K562 (cell line): ENCODE results near the gene HRH3. TPM values are rescaled to one million over a fixed set of nuclear protein-coding genes. Genes with fewer than 3 reads are reported as not detected.

Experiments used
- ATAC-seq: fragments of 200-7000 bp; cut with Tn5 transposase; 3 replicates; pipeline ENCODE4 v1.9.1; 2020; ENCODE audit warnings: moderate library complexity
- BruUV-seq: library from RNA; stranded (reverse); fragments of 400-500 nt; replicated peaks from 2 replicates; lab custom pipeline; 2021; lab: Mats Ljungman, UMichigan
- CTCF ChIA-PET: fragments of 300-600 bp; formaldehyde crosslinking; extraction: SDS; loops from one replicate; lab custom pipeline; 2021; ENCODE audit warnings: low intra/inter-chr PET ratio; lab: Yijun Ruan, JAX
- POLR2A ChIA-PET: fragments of 300-600, 350-650 bp; sonication (Branson Sonifier 250); formaldehyde crosslinking; extraction: SDS; loops from one replicate; lab custom pipeline; 2021; ENCODE audit warnings: antibody characterized with exemption, inconsistent platforms; lab: Yijun Ruan, JAX
- DNase-seq, 4 experiments: peaks; one replicate each; pipeline versions ENCODE4 v3.0.0 to v3.0.0-alpha.2; 2011 to 2018; ENCODE audit warnings: low spot score in 3 of 4, mixed read lengths in 3 of 4; ENCODE audit errors: extremely low read depth in 1 of 4
- FAIRE-seq: peaks from 2 replicates; lab custom pipeline; 2011; peaks lifted over from hg19 to GRCh38; lab: Jason Lieb, UNC
- H2AFZ ChIP-seq: 2 replicates; pipeline ENCODE4 v1.6.0; 2011; ENCODE audit warnings: low read depth, low read length, control low read depth, inconsistent platforms
- H3K27ac ChIP-seq: fragments of 200-600 bp; 3 replicates; pipeline ENCODE4 v1.8.0; 2011; ENCODE audit warnings: low read depth, mild to moderate bottlenecking, control low read depth, inconsistent platforms, low read length, moderate library complexity, mixed read lengths; ENCODE audit errors: extremely low read depth
- H3K27me3 ChIP-seq, 2 experiments: fragments of 300-600 bp in 1 of 2; 2 replicates in 1 of 2; 3 replicates in 1 of 2; pipeline versions ENCODE4 v1.6.0 to v1.8.0; 2011; ENCODE audit warnings: inconsistent platforms in 2 of 2, low read length in 2 of 2, mild to moderate bottlenecking in 1 of 2, mixed read lengths in 1 of 2, moderate library complexity in 1 of 2; ENCODE audit not compliant: control insufficient read depth in 2 of 2, insufficient read depth in 2 of 2
- H3K36me3 ChIP-seq: fragments of 300-600 bp; 3 replicates; pipeline ENCODE4 v1.8.0; 2011; ENCODE audit warnings: mild to moderate bottlenecking, low read length, inconsistent platforms; ENCODE audit not compliant: control insufficient read depth, insufficient read depth
- H3K4me1 ChIP-seq, 2 experiments: fragments of 200-600 bp in 1 of 2; replicated peaks in 1 of 2; 2 replicates in 1 of 2; 3 replicates in 1 of 2; pipeline versions ENCODE4 v1.5.1 to v1.8.0; 2011; ENCODE audit warnings: inconsistent platforms in 2 of 2, low read length in 2 of 2, mild to moderate bottlenecking in 1 of 2, mixed read lengths in 1 of 2, moderate library complexity in 1 of 2; ENCODE audit not compliant: control insufficient read depth in 2 of 2, insufficient read depth in 2 of 2
- H3K4me2 ChIP-seq: 2 replicates; pipeline ENCODE4 v1.6.1; 2011; ENCODE audit warnings: low read length, control low read depth, inconsistent platforms, mixed read lengths; ENCODE audit not compliant: insufficient read depth
- H3K4me3 ChIP-seq: fragments of 200-600 bp; sonication (generic), shearing (Covaris generic); 2 replicates; pipeline ENCODE4 v1.5.1; 2016; ENCODE audit warnings: control low read depth, inconsistent platforms
- H3K79me2 ChIP-seq: fragments of 200-600 bp; 3 replicates; pipeline ENCODE4 v1.8.0; 2011; ENCODE audit warnings: low read length, inconsistent platforms; ENCODE audit not compliant: control insufficient read depth, insufficient read depth
- H3K9ac ChIP-seq, 2 experiments: 2 replicates each; pipeline versions ENCODE4 v1.6.0 to v1.6.1; 2011; ENCODE audit warnings: low read depth in 2 of 2, low read length in 2 of 2, control low read depth in 1 of 2, inconsistent platforms in 1 of 2, mild to moderate bottlenecking in 1 of 2, mixed read lengths in 1 of 2; ENCODE audit not compliant: insufficient read depth in 1 of 2
- H3K9me1 ChIP-seq: one replicate; pipeline ENCODE4 v1.6.0; 2011; ENCODE audit warnings: inconsistent platforms, mild to moderate bottlenecking, low read length, moderate library complexity; ENCODE audit not compliant: control insufficient read depth, insufficient read depth
- H3K9me3 ChIP-seq: replicated peaks from 2 replicates; pipeline ENCODE4 v1.5.1; 2011; ENCODE audit warnings: low read depth, low read length, inconsistent platforms; ENCODE audit not compliant: control insufficient read depth, insufficient read depth
- H4K20me1 ChIP-seq: replicated peaks from 2 replicates; pipeline ENCODE4 v1.6.1; 2011; ENCODE audit warnings: low read length, inconsistent platforms, mixed read lengths; ENCODE audit not compliant: control insufficient read depth, insufficient read depth
- DLX4 ChIP-seq: fragments of 250-450 bp; sonication (Bioruptor Pico); IDR thresholded peaks from 2 replicates; pipeline ENCODE4 v1.6.1; 2021; ENCODE audit warnings: mild to moderate bottlenecking
- IRF9 ChIP-seq: fragments of 450-650 bp; IDR thresholded peaks from 2 replicates; pipeline ENCODE4 v1.6.1; 2016; ENCODE audit warnings: missing biosample characterization, missing genetic modification characterization
- NFYB ChIP-seq: IDR thresholded peaks from 2 replicates; pipeline ENCODE4 v1.6.1; 2011; ENCODE audit warnings: mild to moderate bottlenecking, moderate library complexity; ENCODE audit not compliant: insufficient read length; ENCODE audit errors: extremely low read depth
- POLR2G ChIP-seq: fragments of 200-400 bp; formaldehyde crosslinking; IDR thresholded peaks from 2 replicates; pipeline ENCODE4 v1.6.1; 2017; ENCODE audit warnings: low read depth, mild to moderate bottlenecking, antibody characterized with exemption, low read length, moderate library complexity
- SPI1 ChIP-seq: IDR thresholded peaks from 2 replicates; pipeline ENCODE4 v1.6.1; 2011; ENCODE audit warnings: low read depth, low read length, control low read depth, borderline replicate concordance
- WGBS: fragments of 100-300 bp; shearing (Covaris generic); methylation state at CpG from one replicate; pipeline ENCODE4 v1.1.6; 2016; ENCODE audit warnings: low coverage, mixed read lengths; ENCODE audit not compliant: insufficient coverage; ENCODE audit errors: missing lambda C conversion rate; 5-methylcytosine and 5-hydroxymethylcytosine counted together
- in situ Hi-C: fragments of 300-500 bp; cut with MboI; formaldehyde crosslinking; loops from 4 replicates; pipeline ENCODE4 v1.15.0; 2018; ENCODE audit warnings: inconsistent platforms, mixed read lengths
- intact Hi-C: fragments of 100-400 bp; cut with micrococcal nuclease; formaldehyde crosslinking; loops from 2 replicates; pipeline ENCODE4 v1.14.2; 2022
- polyA plus RNA-seq, 8 experiments: library from polyadenylated mRNA; depleted of rRNA in 4 of 8; stranded (reverse) in 5 of 8; unstranded in 3 of 8; fragments of >200 nt; fragmentation: Nextera tagmentation in 2 of 8; fragmentation: Illumina TruSeq in 1 of 8; extraction: Ambion mirVana in 2 of 8; extraction: Trizol in 1 of 8; gene quantifications; 2 replicates each; pipeline versions ENCODE4 v1.2.1 to v1.2.3, GENCODE V29; 2011 to 2014; ENCODE audit warnings: inconsistent platforms in 1 of 8, missing spikeins in 1 of 8
- total RNA-seq, 7 experiments: library from RNA; depleted of rRNA in 6 of 7; stranded (reverse); fragments of >200 nt in 6 of 7; fragmentation: Illumina TruSeq in 2 of 7; extraction: Trizol in 2 of 7; gene quantifications; 2 replicates each; pipeline versions ENCODE4 v1.2.1 to v1.2.3, GENCODE V29; 2011 to 2021; ENCODE audit warnings: low replicate concordance in 1 of 7

The HRH3 gene
- total and polyA plus RNA-seq, 9 of the 15 experiments (the other 6 are each of a cell fraction or from before 2014, with no cell fraction given): not detected

- Histone ChIP-seq H3K27ac (no peak overlapping the region), H3K79me2 (no peaks in the 10 kb centered on the region; the same call in 2 of the 3 replicates), H3K4me1 (peaks cover 0 to under 1% of the 10 kb centered on the region in 2 experiments; a peak in 1 of 5 replicates), H3K36me3 (peaks cover 82% of the 10 kb centered on the region; the same call in 2 of the 3 replicates), H4K20me1 (no peaks in the 10 kb centered on the region), H3K9me1 (no peaks in the 10 kb centered on the region), H3K9ac (no peak overlapping the region), H2AFZ (no peak overlapping the region), H3K4me2 (no peak overlapping the region), H3K9me3 (no peaks in the 10 kb centered on the region), H3K4me3 (no peak overlapping the region), H3K27me3 (no peaks in the 10 kb centered on the region)
- BruUV-seq: no TSS peak
- ATAC-seq (no peak), DNase-seq (no peak), FAIRE-seq (no peak)
- intact Hi-C loops (no loop called here), in situ Hi-C loops (no loop called here)
- ChIA-PET CTCF (no interaction called here), POLR2A (interaction anchor here (0.5 to 0.6 kb wide), 2 partner anchors 187 to 309 kb away, joined by 3 read pairs; no protein-coding TSS in a partner anchor)
- TF ChIP-seq IRF9 (tag) (no peak), SPI1 (no peak), POLR2G (peak; percentile 22; the same call in 1 of the 2 replicates)
- 95% methylated on average over 13 of the region's 17 CpGs for WGBS
Observed at GRCh38 chr20:62198496-62198895, 21.6 kb downstream of the HRH3 start.

GRCh38 chr20:62197801-62198200, 22.3 kb downstream of the HRH3 start:
- no peak for DNase-seq
- Histone ChIP-seq H3K4me3 (no peak overlapping the region), H3K9ac (no peak overlapping the region), H3K27me3 (no peaks in the 10 kb centered on the region), H3K79me2 (no peaks in the 10 kb centered on the region; the same call in 2 of the 3 replicates), H3K27ac (no peak overlapping the region), H3K9me1 (no peaks in the 10 kb centered on the region), H2AFZ (no peak overlapping the region), H3K9me3 (no peaks in the 10 kb centered on the region), H3K4me1 (peaks cover 0 to 3% of the 10 kb centered on the region in 2 experiments; a peak in 1 of 5 replicates), H3K4me2 (no peak overlapping the region), H4K20me1 (peaks cover under 1% of the 10 kb centered on the region; the same call in 1 of the 2 replicates), H3K36me3 (peaks cover 82% of the 10 kb centered on the region; the same call in 2 of the 3 replicates)
- in situ Hi-C loops: no loop called here
- ChIA-PET CTCF (no interaction called here), POLR2A (interaction anchor here (0.5 to 1.1 kb wide), 3 partner anchors 9 to 310 kb away, joined by 3 read pairs; no protein-coding TSS in a partner anchor)
- intact Hi-C loops: no loop called here
- ATAC-seq: no peak
- no TSS peak for BruUV-seq
- no peak for FAIRE-seq
- WGBS: 97% methylated on average over 16 of the region's 18 CpGs
- TF ChIP-seq POLR2G: peak; percentile 33; the same call in 1 of the 2 replicates
- no peak for TF ChIP-seq DLX4 (CRISPR knock-in tag)
- TF ChIP-seq NFYB: no peak
